Neural crest cell (in vitro differentiated cells): Measurements from ENCODE around the gene VIP. TPM values are rescaled to one million over a fixed set of nuclear protein-coding genes. Genes with fewer than 3 reads are reported as not detected.
A peak's percentile ranks its signal among the peaks of the same experiment; 100 is the strongest.
"Not testable (repeated sequence)": the region's sequence is repeated elsewhere in the genome, so short reads cannot be mapped to it uniquely, and the experiment has no call there.

Experiments
- DNase-seq: peaks from one replicate; pipeline ENCODE4 v3.0.0; 2021; ENCODE audit warnings: low read depth, mixed read lengths, low spot score
- H3K27ac Mint-ChIP-seq: one replicate; pipeline ENCODE4 v1.8.0; 2021; ENCODE audit warnings: mild to moderate bottlenecking, mixed read lengths; ENCODE audit not compliant: unreplicated experiment
- H3K27me3 Mint-ChIP-seq: 2 replicates; pipeline ENCODE4 v1.8.0; 2021; ENCODE audit warnings: low read depth, mild to moderate bottlenecking, mixed read lengths
- H3K36me3 Mint-ChIP-seq: 2 replicates; pipeline ENCODE4 v1.8.0; 2021; ENCODE audit warnings: low read depth, mild to moderate bottlenecking, mixed read lengths
- H3K4me1 Mint-ChIP-seq: 2 replicates; pipeline ENCODE4 v1.8.0; 2021; ENCODE audit warnings: mixed read lengths
- H3K4me3 Mint-ChIP-seq: one replicate; pipeline ENCODE4 v1.8.0; 2021; ENCODE audit warnings: mild to moderate bottlenecking, mixed read lengths
- H3K9me3 Mint-ChIP-seq: 2 replicates; pipeline ENCODE4 v1.8.0; 2021; ENCODE audit warnings: mixed read lengths
- long read RNA-seq: library from polyadenylated mRNA; unstranded; transcript quantifications from one replicate; pipeline ENCODE4 v2.0.0, GENCODE V29; 2020
- total RNA-seq: library from RNA; stranded (reverse); gene quantifications from 2 replicates; pipeline ENCODE4 v1.2.1, GENCODE V29; 2021
- TF ChIP-seq, protein P1 (sequence below): fragments of 200-600 bp; sonication (generic); conservative IDR thresholded peaks from 2 replicates; pipeline ENCODE4 v1.5.0; 2021; ENCODE audit warnings: antibody characterized with exemption, mild to moderate bottlenecking

VIP gene
- not detected in 2 replicates for total RNA-seq
- long read RNA-seq: 0 reads

- Mint-ChIP-seq H3K36me3 (no peaks in the 10 kb centered on the region), H3K27ac (no peak within 1 kb of the TSS)
Measured at GRCh38 chr6:152750694-152751093, at the start of gene VIP. VIP (plus strand) TSS chr6:152750797; CDS start chr6:152752178, 1,381 bp downstream.

DNA sequence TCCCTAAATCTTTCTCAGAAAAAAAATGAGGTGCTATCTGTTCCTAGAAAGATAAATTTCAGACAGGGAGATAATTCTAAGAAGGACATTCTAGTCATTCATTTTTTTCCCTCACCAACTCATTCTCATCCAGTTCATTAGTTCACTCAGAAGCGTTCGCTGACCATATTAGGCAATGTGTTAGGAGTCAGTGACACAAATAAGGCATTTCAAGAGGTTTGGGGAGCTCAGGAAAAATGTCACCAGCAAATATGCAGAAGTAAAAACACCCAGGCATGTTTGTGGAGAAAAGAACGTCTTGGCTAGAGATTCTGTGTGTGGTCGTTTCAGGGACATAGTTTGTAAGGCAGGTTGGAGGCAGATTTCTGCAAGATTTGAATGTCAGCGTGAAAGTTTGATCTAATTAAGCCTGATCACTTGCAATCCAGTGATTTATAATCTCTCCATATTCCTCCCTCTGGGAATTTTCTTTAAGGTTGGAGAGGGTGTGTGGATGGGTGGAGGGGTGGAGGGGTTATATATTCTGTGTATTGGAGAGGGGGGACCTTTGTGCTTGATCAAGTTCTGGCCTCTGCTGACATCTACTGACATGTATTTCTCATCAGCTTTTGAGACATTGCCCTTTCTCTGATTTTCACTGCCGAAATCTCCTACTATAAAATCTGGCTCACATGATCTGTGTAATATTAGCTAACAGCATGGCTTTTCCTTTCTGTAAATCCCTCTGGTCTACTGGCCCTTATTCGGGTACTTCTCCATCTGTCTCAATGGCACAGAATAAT, 49.3 kb upstream of the VIP start:
- H3K4me3 Mint-ChIP-seq: no peak overlapping the region
- H3K27ac Mint-ChIP-seq: no peak overlapping the region
- peaks cover 2% of the 10 kb centered on the region for H3K27me3 Mint-ChIP-seq

More at GRCh38 chr6:152750694-152751093, at the start of gene VIP:
- TF ChIP-seq, protein P1, sequence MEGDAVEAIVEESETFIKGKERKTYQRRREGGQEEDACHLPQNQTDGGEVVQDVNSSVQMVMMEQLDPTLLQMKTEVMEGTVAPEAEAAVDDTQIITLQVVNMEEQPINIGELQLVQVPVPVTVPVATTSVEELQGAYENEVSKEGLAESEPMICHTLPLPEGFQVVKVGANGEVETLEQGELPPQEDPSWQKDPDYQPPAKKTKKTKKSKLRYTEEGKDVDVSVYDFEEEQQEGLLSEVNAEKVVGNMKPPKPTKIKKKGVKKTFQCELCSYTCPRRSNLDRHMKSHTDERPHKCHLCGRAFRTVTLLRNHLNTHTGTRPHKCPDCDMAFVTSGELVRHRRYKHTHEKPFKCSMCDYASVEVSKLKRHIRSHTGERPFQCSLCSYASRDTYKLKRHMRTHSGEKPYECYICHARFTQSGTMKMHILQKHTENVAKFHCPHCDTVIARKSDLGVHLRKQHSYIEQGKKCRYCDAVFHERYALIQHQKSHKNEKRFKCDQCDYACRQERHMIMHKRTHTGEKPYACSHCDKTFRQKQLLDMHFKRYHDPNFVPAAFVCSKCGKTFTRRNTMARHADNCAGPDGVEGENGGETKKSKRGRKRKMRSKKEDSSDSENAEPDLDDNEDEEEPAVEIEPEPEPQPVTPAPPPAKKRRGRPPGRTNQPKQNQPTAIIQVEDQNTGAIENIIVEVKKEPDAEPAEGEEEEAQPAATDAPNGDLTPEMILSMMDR: no peak
- Mint-ChIP-seq H3K4me3 (no peak within 1 kb of the TSS), H3K4me1 (no peaks in the 10 kb centered on the region), H3K27me3 (peaks cover 44% of the 10 kb centered on the region), H3K9me3 (no peaks in the 10 kb centered on the region)
- DNase-seq: peak; percentile 9

DNA sequence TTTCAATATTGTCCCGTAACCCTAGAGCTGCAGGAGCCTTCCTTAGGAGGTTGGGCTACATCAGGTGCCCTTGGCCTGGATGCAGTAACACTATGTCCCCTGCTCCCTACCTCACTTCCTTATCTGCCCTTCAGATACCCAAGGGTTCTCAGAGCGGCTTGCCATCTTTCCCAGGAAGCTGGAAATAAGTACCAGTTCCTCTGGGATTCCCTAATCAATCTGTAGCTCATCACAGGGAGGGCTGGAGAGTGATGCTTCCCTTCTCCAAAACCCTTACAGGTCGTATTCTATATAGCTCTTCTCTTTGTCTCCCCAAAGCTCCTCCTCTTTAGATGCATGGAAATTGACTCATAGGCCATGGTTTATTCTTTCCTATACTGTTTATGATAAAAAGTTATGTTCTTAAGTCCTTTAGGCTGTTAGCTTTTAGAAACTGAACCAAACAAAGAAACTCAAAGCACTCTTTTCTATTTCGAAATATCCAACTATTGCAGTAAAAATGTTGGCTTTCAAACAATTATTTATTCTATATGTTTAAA, 48.7 kb upstream of the VIP start:
- peaks cover 2% of the 10 kb centered on the region for H3K27me3 Mint-ChIP-seq
- H3K4me3 Mint-ChIP-seq: no peak overlapping the region
- DNase-seq: no peak
- TF ChIP-seq, protein P1: no peak
- no peaks in the 10 kb centered on the region for H3K36me3 Mint-ChIP-seq
- H3K27ac Mint-ChIP-seq: no peak overlapping the region
- H3K4me1 Mint-ChIP-seq: no peaks in the 10 kb centered on the region
- H3K9me3 Mint-ChIP-seq: no peaks in the 10 kb centered on the region

More for the DNA sequence above, 49.3 kb upstream of the VIP start:
- H3K4me1 Mint-ChIP-seq: no peaks in the 10 kb centered on the region
- no peaks in the 10 kb centered on the region for H3K9me3 Mint-ChIP-seq
- TF ChIP-seq, protein P1: no peak
- no peaks in the 10 kb centered on the region for H3K36me3 Mint-ChIP-seq
- no peak for DNase-seq

DNA sequence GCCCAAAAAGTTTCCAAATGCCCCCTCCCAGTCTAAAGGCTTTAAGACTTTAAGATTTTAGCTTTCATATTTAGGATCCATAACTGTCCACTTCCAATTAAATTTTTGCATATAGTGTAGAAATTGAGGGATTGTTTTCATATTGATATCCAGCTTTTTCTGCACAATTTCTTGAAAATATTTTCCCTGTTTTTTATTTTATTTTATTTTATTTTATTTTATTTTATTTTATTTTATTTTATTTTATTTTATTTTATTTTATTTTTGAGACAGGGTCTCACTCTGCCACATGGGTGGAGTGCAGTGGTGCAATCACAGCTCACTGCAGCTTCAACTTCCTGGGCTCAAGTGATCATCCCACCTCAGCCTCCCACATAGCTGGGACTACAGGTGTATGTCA, 46.8 kb upstream of the VIP start:
- H3K27ac Mint-ChIP-seq, H3K36me3 Mint-ChIP-seq, H3K4me1 Mint-ChIP-seq, H3K9me3 Mint-ChIP-seq, H3K4me3 Mint-ChIP-seq, DNase-seq, H3K27me3 Mint-ChIP-seq: not testable (repeated sequence)

DNA sequence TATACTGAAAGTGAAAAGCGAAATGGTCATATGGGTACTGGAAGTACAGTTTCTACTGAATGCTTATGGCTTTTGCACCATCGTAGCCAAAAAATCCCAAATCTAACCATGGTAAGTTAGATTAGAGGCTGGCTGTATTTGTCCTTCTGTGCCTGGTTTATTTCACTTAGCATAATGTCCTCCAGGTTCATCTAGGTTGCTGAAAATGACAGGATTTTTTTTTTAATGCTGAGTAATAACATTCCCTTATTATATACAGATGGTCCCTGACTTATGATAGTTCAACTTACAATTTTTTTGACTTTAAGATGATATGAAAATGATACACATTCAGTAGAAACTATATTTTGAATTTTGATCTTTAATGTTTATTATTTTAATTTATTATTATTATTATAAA, 45.3 kb upstream of the VIP start:
- TF ChIP-seq, protein P1: no peak
- Mint-ChIP-seq H3K27me3 (no peaks in the 10 kb centered on the region), H3K4me3 (no peak overlapping the region), H3K9me3 (peaks cover 4% of the 10 kb centered on the region), H3K4me1 (no peaks in the 10 kb centered on the region), H3K36me3 (no peaks in the 10 kb centered on the region), H3K27ac (no peak overlapping the region)
- no peak for DNase-seq

DNA sequence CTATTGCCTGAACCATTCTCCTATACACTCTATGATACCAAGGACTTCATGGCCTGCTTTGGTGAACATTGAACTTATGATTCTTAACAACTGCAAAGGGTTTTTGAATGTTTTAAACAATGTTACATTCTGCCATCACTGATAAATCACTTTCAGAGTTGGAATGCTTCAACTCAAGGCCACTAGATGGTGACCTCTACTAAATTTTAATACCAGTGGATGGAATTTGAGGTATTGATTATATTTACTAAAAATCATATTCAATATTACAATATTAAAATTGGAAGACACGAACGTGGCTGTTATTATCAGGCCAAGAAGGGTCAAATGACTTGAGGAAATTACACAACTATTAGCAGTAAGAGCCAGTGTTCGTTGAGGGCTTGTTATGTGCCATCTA, 34.3 kb upstream of the VIP start:
- no peak overlapping the region for H3K27ac Mint-ChIP-seq

More for the DNA sequence above, 34.3 kb upstream of the VIP start:
- DNase-seq: no peak
- TF ChIP-seq, protein P1: no peak
- H3K4me1 Mint-ChIP-seq: no peaks in the 10 kb centered on the region
- peaks cover 2% of the 10 kb centered on the region for H3K27me3 Mint-ChIP-seq
- no peak overlapping the region for H3K4me3 Mint-ChIP-seq
- H3K9me3 Mint-ChIP-seq: peaks cover 3% of the 10 kb centered on the region
- H3K36me3 Mint-ChIP-seq: no peaks in the 10 kb centered on the region
